T-helper 9 cell (primary cell): Measurements from ENCODE around the gene C22orf42.

Experiments
- DNase-seq: peaks from one replicate; pipeline ENCODE4 v3.0.0-alpha.2; 2020

Gene C22orf42

GRCh38 chr22:32132783-32133182 lies 26.3 kb downstream of the C22orf42 start:
- DNase-seq, result no peak

GRCh38 chr22:32132126-32132525 lies 27.0 kb downstream of the C22orf42 start:
- no peak for DNase-seq

- DNase-seq, result no peak
These were observed 28.6 kb downstream of the C22orf42 start for GRCh38 chr22:32130464-32130863.

GRCh38 chr22:32127904-32128303 lies 31.2 kb downstream of the C22orf42 start:
- DNase-seq, result no peak

- DNase-seq, result no peak
These were observed 35.4 kb downstream of the C22orf42 start for GRCh38 chr22:32123657-32124056.

GRCh38 chr22:32122899-32123298 lies 36.2 kb downstream of the C22orf42 start:
- no peak for DNase-seq

- DNase-seq, result no peak
These were observed 38.5 kb downstream of the C22orf42 start for GRCh38 chr22:32120603-32121002.

- DNase-seq, result no peak
These were observed 39.4 kb downstream of the C22orf42 start for GRCh38 chr22:32119568-32120235.

- DNase-seq, result no peak
These were observed 46.7 kb downstream of the C22orf42 start for GRCh38 chr22:32112380-32112779.

GRCh38 chr22:32106930-32107329 lies 52.2 kb downstream of the C22orf42 start:
- no peak for DNase-seq

- no peak for DNase-seq
These were observed 55.3 kb downstream of the C22orf42 start for GRCh38 chr22:32103658-32104315.

- DNase-seq, result no peak
These were observed 58.4 kb downstream of the C22orf42 start for GRCh38 chr22:32100711-32101110.
